Uterus (tissue), 2 donors: ENCODE measurements around the gene ME3.

Experiments used
- CTCF ChIP-seq, 4 experiments: fragments of 200-600 bp in 2 of 4; fragments of 450-650 bp in 2 of 4; sonication (generic) in 2 of 4; IDR thresholded peaks; one replicate each; pipeline ENCODE4 v1.5.1; 2016 to 2019; ENCODE audit warnings: antibody characterized with exemption in 4 of 4, mild to moderate bottlenecking in 2 of 4, moderate library complexity in 1 of 4
- POLR2A ChIP-seq, 2 donors: fragments of 450-650 bp; IDR thresholded peaks; one replicate each; pipeline ENCODE4 v1.6.1; 2016; ENCODE audit warnings: antibody characterized with exemption in 2 of 2, mild to moderate bottlenecking in 1 of 2, moderate library complexity in 1 of 2

GRCh38 chr11:86578727-86579405, 93.5 kb downstream of the ME3 start:
- no peak for TF ChIP-seq CTCF (IDR thresholded peaks at IDR 0.05)
- no peak for TF ChIP-seq POLR2A (IDR thresholded peaks at IDR 0.05)
